Urinary bladder (tissue), 4 donors: ENCODE results near the gene PDYN. TPM values are rescaled to one million over a fixed set of nuclear protein-coding genes. Genes with fewer than 3 reads are reported as not detected.

ENCODE experiments used
- DNase-seq: peaks from one replicate; pipeline ENCODE4 v3.0.0-alpha.2; 2015; ENCODE audit errors: extremely low spot score
- H3K27ac ChIP-seq: one replicate; pipeline ENCODE4 v1.5.1; 2013; ENCODE audit warnings: low read depth, mild to moderate bottlenecking, moderate library complexity
- H3K36me3 ChIP-seq: one replicate; pipeline ENCODE4 v1.6.1; 2013; ENCODE audit warnings: mild to moderate bottlenecking, moderate library complexity; ENCODE audit not compliant: insufficient read depth
- H3K4me1 ChIP-seq: one replicate; pipeline ENCODE4 v1.6.1; 2013; ENCODE audit warnings: mild to moderate bottlenecking, moderate library complexity; ENCODE audit not compliant: insufficient read depth
- H3K4me3 ChIP-seq: one replicate; pipeline ENCODE4 v1.5.1; 2013; ENCODE audit warnings: low read depth, low read length
- WGBS: extraction: QIAGEN DNeasy Blood & Tissue Kit; methylation state at CpG from one replicate; pipeline ENCODE4 v1.1.7; 2013; 5-methylcytosine and 5-hydroxymethylcytosine counted together
- polyA plus RNA-seq: library from polyadenylated mRNA; stranded (reverse); fragments of 200-250 nt; gene quantifications from one replicate; pipeline ENCODE4 v1.2.3, GENCODE V29; 2013
- total RNA-seq: library from RNA; depleted of rRNA; stranded (reverse); fragments of >200 nt; gene quantifications from one replicate; pipeline ENCODE4 v1.2.3, GENCODE V29; 2014
- donor health status: healthy with polysubstance abuse.
- donor health status: healthy.

PDYN gene
- total and polyA plus RNA-seq, 2 donors, result not detected

- Histone ChIP-seq H3K36me3 (no peaks in the 10 kb centered on the region), H3K4me1 (no peaks in the 10 kb centered on the region), H3K27ac (no peak overlapping the region), H3K4me3 (no peak overlapping the region)
- 67% methylated on average over 6 of the region's 6 CpGs for WGBS
- DNase-seq, result no peak
Measured at GRCh38 chr20:1952737-1953530, 40.9 kb downstream of the PDYN start.

- H3K27ac ChIP-seq, result no peak overlapping the region
- no peak for DNase-seq
- WGBS, result 73% methylated on average over 11 of the region's 11 CpGs
Measured at GRCh38 chr20:1951436-1952115, 42.3 kb downstream of the PDYN start.

GRCh38 chr20:1950836-1951235 lies 43.0 kb downstream of the PDYN start:
- DNase-seq, result no peak
- no peak overlapping the region for H3K4me3 ChIP-seq
- 77% methylated on average over 7 of the region's 7 CpGs for WGBS

More at GRCh38 chr20:1951436-1952115, 42.3 kb downstream of the PDYN start:
- Histone ChIP-seq H3K4me1 (no peaks in the 10 kb centered on the region), H3K4me3 (no peak overlapping the region), H3K36me3 (no peaks in the 10 kb centered on the region)

GRCh38 chr20:1949347-1950100 lies 44.3 kb downstream of the PDYN start:
- no peak for DNase-seq
- WGBS, result 72% methylated on average over 2 of the region's 2 CpGs
- H3K36me3 ChIP-seq, result no peaks in the 10 kb centered on the region
- H3K27ac ChIP-seq, result no peak overlapping the region
- H3K4me3 ChIP-seq, result no peak overlapping the region
- no peaks in the 10 kb centered on the region for H3K4me1 ChIP-seq

More at GRCh38 chr20:1950836-1951235, 43.0 kb downstream of the PDYN start:
- Histone ChIP-seq H3K4me1 (no peaks in the 10 kb centered on the region), H3K36me3 (no peaks in the 10 kb centered on the region), H3K27ac (no peak overlapping the region)

- no peaks in the 10 kb centered on the region for H3K4me1 ChIP-seq
- H3K4me3 ChIP-seq, result no peak overlapping the region
- DNase-seq, result no peak
- H3K36me3 ChIP-seq, result no peaks in the 10 kb centered on the region
- H3K27ac ChIP-seq, result no peak overlapping the region
- 65% methylated on average over 14 of the region's 14 CpGs for WGBS
Measured at GRCh38 chr20:1947535-1947846, 46.4 kb downstream of the PDYN start.

DNA sequence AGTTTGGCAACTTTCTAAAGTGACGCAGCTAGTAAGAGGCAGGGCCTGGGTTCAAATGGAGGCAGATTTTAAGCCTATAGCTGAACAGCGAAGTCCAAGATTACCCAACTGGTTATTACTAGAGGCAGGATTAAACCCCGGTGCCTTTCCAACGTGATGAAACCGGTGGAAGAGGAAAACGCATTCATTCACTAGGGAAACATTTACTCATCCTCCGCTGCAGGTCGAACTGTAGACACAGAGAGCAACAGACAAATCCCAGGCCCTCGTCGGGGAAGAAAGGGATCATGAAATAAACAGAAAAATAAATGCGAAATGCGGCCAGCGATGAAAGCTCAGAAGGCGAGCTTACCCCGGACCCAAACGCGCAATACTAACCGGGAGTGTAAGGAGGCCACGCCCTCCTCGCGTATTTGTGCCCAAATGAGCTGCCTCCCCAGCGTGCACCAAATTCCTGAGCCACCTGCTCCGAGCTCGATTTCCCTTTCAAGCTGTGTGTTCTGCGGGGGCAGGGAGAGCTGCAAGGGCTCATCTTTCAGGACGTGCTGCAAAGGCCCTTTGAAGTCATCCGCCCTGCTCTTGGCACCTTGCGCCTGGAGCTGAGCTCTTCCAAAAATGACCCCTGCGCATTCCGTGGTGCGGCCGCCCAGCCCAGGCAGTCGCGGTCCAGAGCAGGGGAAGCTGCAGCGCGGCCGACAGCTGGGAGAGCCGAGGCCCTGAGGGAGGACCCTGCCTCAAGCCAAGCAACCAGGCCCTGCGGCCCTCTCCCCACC lies 46.9 kb downstream of the PDYN start:
- DNase-seq, result no peak
- H3K27ac ChIP-seq, result no peak overlapping the region

DNA sequence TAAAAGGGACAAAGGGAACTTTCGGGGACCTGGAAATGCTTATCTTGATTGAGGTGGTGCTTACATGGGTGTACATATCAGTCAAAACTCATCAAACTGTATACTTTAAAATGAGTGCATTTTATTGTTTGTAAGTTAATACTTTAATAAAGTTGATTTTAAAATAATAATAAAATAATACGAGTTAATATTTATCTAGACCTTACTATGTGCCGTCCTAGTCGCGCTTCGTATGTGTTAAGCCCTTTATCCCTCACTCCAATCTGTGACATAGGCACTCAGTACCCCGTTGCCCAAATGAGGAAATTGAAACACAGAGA lies 47.5 kb downstream of the PDYN start:
- WGBS, result 72% methylated on average over 7 of the region's 7 CpGs
- no peak overlapping the region for H3K27ac ChIP-seq
- no peak for DNase-seq
- no peaks in the 10 kb centered on the region for H3K36me3 ChIP-seq
- H3K4me3 ChIP-seq, result no peak overlapping the region
- H3K4me1 ChIP-seq, result no peaks in the 10 kb centered on the region

More for the DNA sequence above, 46.9 kb downstream of the PDYN start:
- Histone ChIP-seq H3K4me1 (no peaks in the 10 kb centered on the region), H3K4me3 (no peak overlapping the region), H3K36me3 (no peaks in the 10 kb centered on the region)
- WGBS, result 9% methylated on average over 39 of the region's 39 CpGs

GRCh38 chr20:1945660-1946059 lies 48.2 kb downstream of the PDYN start:
- DNase-seq, result no peak
- Histone ChIP-seq H3K36me3 (no peaks in the 10 kb centered on the region), H3K4me1 (no peaks in the 10 kb centered on the region), H3K27ac (no peak overlapping the region), H3K4me3 (no peak overlapping the region)
- WGBS, result 88% methylated on average over 7 of the region's 7 CpGs

- no peak overlapping the region for H3K4me3 ChIP-seq
- 88% methylated on average over 9 of the region's 9 CpGs for WGBS
- no peak overlapping the region for H3K27ac ChIP-seq
- no peak for DNase-seq
- no peaks in the 10 kb centered on the region for H3K4me1 ChIP-seq
- H3K36me3 ChIP-seq, result no peaks in the 10 kb centered on the region
Measured at GRCh38 chr20:1945134-1945618, 48.7 kb downstream of the PDYN start.

DNA sequence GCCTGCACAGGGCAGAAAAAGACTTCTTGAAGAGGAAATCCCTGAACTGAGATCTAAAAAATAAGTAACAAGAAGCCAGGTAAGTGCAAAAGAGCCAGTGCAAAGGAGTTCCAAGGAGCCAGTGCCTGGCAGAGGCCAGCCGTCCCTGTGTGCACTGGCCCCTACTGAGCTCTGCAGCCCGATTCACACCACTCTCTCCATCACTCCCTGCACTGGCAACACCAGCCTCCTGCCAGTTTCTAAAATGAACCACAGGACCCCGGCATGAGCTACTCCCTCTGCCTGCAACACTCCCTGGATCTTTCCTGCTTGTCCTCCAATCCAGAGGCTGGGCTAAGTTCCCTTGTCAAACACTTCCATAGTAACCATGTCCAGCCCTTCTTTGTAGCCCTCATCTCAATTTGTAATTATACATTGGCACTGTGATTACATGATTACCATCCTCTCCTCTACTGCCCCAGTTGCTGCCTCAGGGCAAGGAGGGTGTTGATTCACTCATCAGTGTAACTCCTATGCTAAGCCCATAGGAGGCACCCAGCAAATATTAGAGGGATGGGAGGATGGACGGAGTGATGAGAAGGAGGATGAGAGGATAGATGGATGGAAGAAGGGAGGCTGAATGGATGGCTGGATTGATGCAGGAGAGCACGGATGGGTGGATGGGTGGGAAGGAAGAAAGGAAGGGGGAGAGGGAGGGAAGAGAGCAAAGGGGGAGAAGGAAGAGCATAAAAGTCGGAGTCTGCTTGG lies 49.3 kb downstream of the PDYN start:
- DNase-seq, result no peak
- Histone ChIP-seq H3K4me1 (no peaks in the 10 kb centered on the region), H3K27ac (no peak overlapping the region), H3K36me3 (no peaks in the 10 kb centered on the region), H3K4me3 (no peak overlapping the region)
- 89% methylated on average over 6 of the region's 6 CpGs for WGBS

DNA sequence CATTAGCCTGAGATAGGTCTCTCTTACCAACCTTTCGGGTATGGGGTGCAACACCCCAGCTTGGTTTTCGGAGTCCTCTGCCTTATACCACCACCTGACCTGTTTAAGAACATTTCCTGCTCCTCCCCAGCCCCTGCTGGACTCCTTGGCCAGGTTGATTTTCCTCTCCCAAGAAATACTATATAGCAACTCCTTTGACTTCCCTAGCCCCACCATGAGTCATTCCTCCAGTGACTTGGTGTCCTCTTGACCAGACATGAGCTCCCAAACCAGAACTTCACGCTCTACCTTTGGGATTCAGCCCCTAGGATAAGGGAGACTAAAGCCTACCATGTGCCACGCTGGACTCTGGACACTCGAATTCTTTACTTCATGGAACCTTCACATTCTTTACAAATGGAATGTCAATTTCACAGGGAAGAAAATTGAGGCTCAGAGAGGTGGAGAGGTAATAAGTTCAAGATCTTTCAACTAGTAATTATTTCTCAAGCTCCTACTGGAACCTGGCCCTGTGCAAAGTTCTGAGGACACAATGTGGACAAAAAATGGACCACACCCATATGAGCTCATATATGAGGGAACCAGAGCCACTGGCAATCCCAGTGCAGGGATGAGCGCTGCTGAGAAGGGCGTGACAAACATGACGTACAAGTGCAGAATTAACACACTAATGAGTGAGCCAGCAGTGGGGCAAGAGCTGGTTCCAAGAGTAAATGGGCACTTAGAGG lies 50.4 kb downstream of the PDYN start:
- Histone ChIP-seq H3K27ac (no peak overlapping the region), H3K36me3 (no peaks in the 10 kb centered on the region), H3K4me1 (no peaks in the 10 kb centered on the region), H3K4me3 (no peak overlapping the region)
- DNase-seq, result no peak
- WGBS, result 78% methylated on average over 8 of the region's 8 CpGs

DNA sequence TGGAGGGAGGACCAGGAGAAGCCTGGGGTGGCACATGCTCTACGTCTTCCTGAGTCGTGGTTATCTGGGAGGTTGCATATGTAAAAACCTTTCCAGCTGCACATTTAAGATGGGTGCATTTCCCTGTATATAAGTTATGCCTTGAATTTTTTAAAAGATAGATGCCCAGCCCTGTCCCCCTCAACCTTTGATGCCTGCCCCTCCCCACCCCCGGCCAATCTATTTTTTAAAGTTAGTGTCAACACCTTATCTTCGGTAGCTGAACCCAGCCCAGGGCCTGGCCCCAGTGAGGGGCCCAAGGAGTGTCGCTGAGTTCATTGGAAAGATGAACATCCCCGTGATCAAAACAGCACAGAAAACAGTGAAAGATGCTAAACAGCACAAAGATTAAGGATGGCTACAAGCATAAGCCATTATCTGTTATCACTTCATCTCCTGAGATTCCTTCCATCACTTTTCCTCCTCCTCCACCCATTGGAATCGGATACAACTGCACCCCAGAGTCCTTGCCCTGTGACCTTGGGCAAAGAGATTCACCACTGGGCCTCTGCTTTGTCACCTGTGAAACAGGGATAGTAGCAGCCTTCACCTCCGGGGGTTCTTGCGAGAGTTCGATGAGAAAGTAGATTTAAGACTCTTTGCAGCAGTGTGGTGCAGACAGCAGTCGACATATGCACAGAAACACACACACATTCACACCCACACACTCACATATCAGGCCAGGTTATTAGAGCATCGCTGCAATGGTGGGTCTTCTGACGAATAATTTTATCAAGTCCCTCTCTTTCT lies 51.2 kb downstream of the PDYN start:
- no peak overlapping the region for H3K4me3 ChIP-seq
- H3K36me3 ChIP-seq, result no peaks in the 10 kb centered on the region
- no peak for DNase-seq
- no peak overlapping the region for H3K27ac ChIP-seq
- H3K4me1 ChIP-seq, result no peaks in the 10 kb centered on the region
- WGBS, result 81% methylated on average over 13 of the region's 13 CpGs
